ENCODE results near the gene CCNYL1. TPM values are rescaled to one million over a fixed set of nuclear protein-coding genes. Genes with fewer than 3 reads are reported as not detected.

Gene CCNYL1
- total RNA-seq, 1 experiment from 2014 or later, result 21.8 TPM

GRCh38 chr2:207692206-207693065 lies 19.0 kb upstream of the CCNYL1 start:
- no peaks in the 10 kb centered on the region for H4K20me1 ChIP-seq (ENCODE audit: insufficient read depth)
- ChIA-PET POLR2A (ENCODE audit: unreplicated experiment) (no interaction called here), CTCF (interaction anchor here (0.6 to 1.0 kb wide), 3 partner anchors 12 to 43 kb away, joined by 3 to 6 read pairs (median 3); no protein-coding TSS in a partner anchor)
- H3K4me1 ChIP-seq (replicated peaks; ENCODE audit: insufficient read depth), result peaks cover 29% of the 10 kb centered on the region
- H3K36me3 ChIP-seq (ENCODE audit: low read depth), result no peaks in the 10 kb centered on the region
- peaks cover 30% of the 10 kb centered on the region for H3F3A ChIP-seq (ENCODE audit: insufficient read depth, low read depth)
- no peak overlapping the region for H3K27ac ChIP-seq
- H3K79me2 ChIP-seq (ENCODE audit: low read depth), result no peaks in the 10 kb centered on the region
- no peak for DNase-seq
- no peak overlapping the region for H3K4me3 ChIP-seq
- TF ChIP-seq EZH2 (IDR thresholded peaks at IDR 0.05; ENCODE audit: low read depth) (no peak), CTCF (conservative IDR thresholded peaks at IDR 0.05) (peak; percentile 53; the same call in 1 of the 2 replicates)
- H3K4me2 ChIP-seq, result no peak overlapping the region
- BruUV-seq (replicated peaks), result no TSS peak
- no peaks in the 10 kb centered on the region for H3K9me2 ChIP-seq (ENCODE audit: insufficient read depth)
- intact Hi-C loops (cut with micrococcal nuclease; ENCODE audit: unreplicated experiment), result no loop called here
- H3K9me3 ChIP-seq (ENCODE audit: insufficient read depth, low read depth), result no peaks in the 10 kb centered on the region
- H2AFZ ChIP-seq, result no peak overlapping the region
- no peaks in the 10 kb centered on the region for H3K27me3 ChIP-seq (ENCODE audit: insufficient read depth, low read depth)

- peak overlapping the region; percentile 79 for H3K27ac ChIP-seq
- no peaks in the 10 kb centered on the region for H3K9me2 ChIP-seq (ENCODE audit: insufficient read depth)
- peaks cover 29% of the 10 kb centered on the region for H3K4me1 ChIP-seq (replicated peaks; ENCODE audit: insufficient read depth)
- BruUV-seq (replicated peaks), result no TSS peak
- peaks cover 27% of the 10 kb centered on the region for H3F3A ChIP-seq (ENCODE audit: insufficient read depth, low read depth)
- CTCF ChIA-PET, result no interaction called here
- no peak overlapping the region for H2AFZ ChIP-seq
- no peak overlapping the region for H3K4me3 ChIP-seq
- no peaks in the 10 kb centered on the region for H4K20me1 ChIP-seq (ENCODE audit: insufficient read depth)
- no peak for TF ChIP-seq EZH2 (IDR thresholded peaks at IDR 0.05; ENCODE audit: low read depth)
- no peak for TF ChIP-seq CTCF (conservative IDR thresholded peaks at IDR 0.05)
- POLR2A ChIA-PET (ENCODE audit: unreplicated experiment), result interaction anchor here (0.6 to 0.7 kb wide), 2 partner anchors 10 to 18 kb away, joined by 3 to 4 read pairs; partner anchors contain the start of gene CCNYL1
- no peaks in the 10 kb centered on the region for H3K9me3 ChIP-seq (ENCODE audit: insufficient read depth, low read depth)
- peak in 1 of 2 experiments; percentile 75 for DNase-seq
- no peaks in the 10 kb centered on the region for H3K36me3 ChIP-seq (ENCODE audit: low read depth)
- no peaks in the 10 kb centered on the region for H3K79me2 ChIP-seq (ENCODE audit: low read depth)
- no peaks in the 10 kb centered on the region for H3K27me3 ChIP-seq (ENCODE audit: insufficient read depth, low read depth)
- peak overlapping the region; percentile 32 for H3K4me2 ChIP-seq
- intact Hi-C loops (cut with micrococcal nuclease; ENCODE audit: unreplicated experiment), result no loop called here
These were observed 17.7 kb upstream of the CCNYL1 start for GRCh38 chr2:207693641-207694249.

- BruUV-seq (replicated peaks), result no TSS peak
- H3K36me3 ChIP-seq (ENCODE audit: low read depth), result no peaks in the 10 kb centered on the region
- H3K27me3 ChIP-seq (ENCODE audit: insufficient read depth, low read depth), result no peaks in the 10 kb centered on the region
- CTCF ChIA-PET, result interaction anchor here (0.6 kb wide), 1 partner anchor 17 kb away, joined by 3 read pairs; the partner anchor contains the start of gene CCNYL1
- H3K9me2 ChIP-seq (ENCODE audit: insufficient read depth), result no peaks in the 10 kb centered on the region
- no peaks in the 10 kb centered on the region for H4K20me1 ChIP-seq (ENCODE audit: insufficient read depth)
- TF ChIP-seq EZH2 (IDR thresholded peaks at IDR 0.05; ENCODE audit: low read depth), result no peak
- TF ChIP-seq CTCF (conservative IDR thresholded peaks at IDR 0.05), result no peak
- peaks cover 27% of the 10 kb centered on the region for H3F3A ChIP-seq (ENCODE audit: insufficient read depth, low read depth)
- peak overlapping the region; percentile 79 for H3K27ac ChIP-seq
- no peaks in the 10 kb centered on the region for H3K79me2 ChIP-seq (ENCODE audit: low read depth)
- peaks cover 29% of the 10 kb centered on the region for H3K4me1 ChIP-seq (replicated peaks; ENCODE audit: insufficient read depth)
- intact Hi-C loops (cut with micrococcal nuclease; ENCODE audit: unreplicated experiment), result no loop called here
- DNase-seq, result peak in 1 of 2 experiments; percentile 84
- no peak overlapping the region; the same call in 1 of the 2 replicates for H3K4me3 ChIP-seq
- H2AFZ ChIP-seq, result peak overlapping the region; percentile 66
- POLR2A ChIA-PET (ENCODE audit: unreplicated experiment), result no interaction called here
- H3K4me2 ChIP-seq, result peak overlapping the region; percentile 51
- H3K9me3 ChIP-seq (ENCODE audit: insufficient read depth, low read depth), result no peaks in the 10 kb centered on the region
These were observed 16.6 kb upstream of the CCNYL1 start for GRCh38 chr2:207694811-207695281.

All from PC-9 (cell line).